HepG2 (cell line): ENCODE results near the gene HNRNPF. TPM values are rescaled to one million over a fixed set of nuclear protein-coding genes. Genes with fewer than 3 reads are reported as not detected.

Experiments used
- BCL6 ChIP-seq: IDR thresholded peaks from 2 replicates; pipeline ENCODE4 v1.6.1; 2016; ENCODE audit warnings: missing genetic modification reagents, missing compliant biosample characterization
- MED8 ChIP-seq: sonication (generic); formaldehyde crosslinking; IDR thresholded peaks from 2 replicates; pipeline ENCODE4 v1.8.1; 2023; ENCODE audit warnings: mild to moderate bottlenecking, missing genetic modification reagents; ENCODE audit not compliant: insufficient replicate concordance
- RAD51 ChIP-seq: fragments of 450-650 bp; IDR thresholded peaks from 2 replicates; pipeline ENCODE4 v1.6.1; 2016; ENCODE audit warnings: borderline replicate concordance
- TBP ChIP-seq: sonication (generic); formaldehyde crosslinking; IDR thresholded peaks from 2 replicates; pipeline ENCODE4 v1.5.0; 2020; ENCODE audit warnings: missing genetic modification reagents
- ZNF101 ChIP-seq: sonication (generic); formaldehyde crosslinking; IDR thresholded peaks from 2 replicates; pipeline ENCODE4 v1.4.0; 2020; ENCODE audit warnings: mild to moderate bottlenecking, low read depth, missing genetic modification reagents, borderline replicate concordance
- ZNF136 ChIP-seq: sonication (generic); formaldehyde crosslinking; IDR thresholded peaks from 2 replicates; pipeline ENCODE4 v1.8.1; 2022; ENCODE audit warnings: low read depth, mild to moderate bottlenecking, moderate library complexity, missing genetic modification reagents
- polyA plus RNA-seq, 8 experiments: library from polyadenylated mRNA; depleted of rRNA in 3 of 8; stranded (reverse) in 7 of 8; unstranded in 1 of 8; fragments of >200 nt; fragmentation: Illumina TruSeq in 4 of 8; extraction: Trizol in 4 of 8; gene quantifications; 2 replicates each; pipeline versions ENCODE4 v1.2.1 to v1.2.3, GENCODE V29; 2011 to 2016; ENCODE audit warnings: low read depth in 4 of 8, missing spikeins in 1 of 8, mixed read lengths in 1 of 8; ENCODE audit not compliant: insufficient read depth in 1 of 8
- total RNA-seq, 5 experiments: library from RNA; depleted of rRNA; stranded (reverse); fragments of >200 nt; fragmentation: Illumina TruSeq; extraction: Trizol; gene quantifications; 2 replicates each; pipeline ENCODE4 v1.2.3, GENCODE V29; 2016; ENCODE audit warnings: low read depth in 1 of 5
- TF ChIP-seq, protein P1 (sequence below): sonication (generic); formaldehyde crosslinking; IDR thresholded peaks from 2 replicates; pipeline ENCODE4 v1.5.0; 2020; ENCODE audit warnings: missing genetic modification reagents
- TF ChIP-seq, protein P2 (sequence below): sonication (generic); formaldehyde crosslinking; IDR thresholded peaks from 2 replicates; pipeline ENCODE4 v1.4.0; 2020; ENCODE audit warnings: missing genetic modification reagents, mild to moderate bottlenecking, borderline replicate concordance
- TF ChIP-seq, protein P3 (sequence below): sonication (generic); formaldehyde crosslinking; IDR thresholded peaks from 2 replicates; pipeline ENCODE4 v1.5.0; 2020; ENCODE audit warnings: missing genetic modification reagents
- TF ChIP-seq, protein P4 (sequence below): sonication (generic); formaldehyde crosslinking; IDR thresholded peaks from 2 replicates; pipeline ENCODE4 v1.4.0; 2020; ENCODE audit warnings: missing genetic modification reagents
- TF ChIP-seq, protein P5 (sequence below): sonication (generic); formaldehyde crosslinking; IDR thresholded peaks from 2 replicates; pipeline ENCODE4 v1.5.0; 2020; ENCODE audit warnings: mild to moderate bottlenecking, missing genetic modification reagents
- TF ChIP-seq, protein P6 (sequence below): sonication (generic); formaldehyde crosslinking; conservative IDR thresholded peaks from 2 replicates; pipeline ENCODE4 v1.4.0; 2020; ENCODE audit warnings: missing genetic modification reagents
- TF ChIP-seq, protein P7 (sequence below): sonication (generic); formaldehyde crosslinking; IDR thresholded peaks from 2 replicates; pipeline ENCODE4 v1.4.0; 2020; ENCODE audit warnings: low read depth, missing genetic modification reagents

The HNRNPF gene
- total and polyA plus RNA-seq, 2 of the 13 experiments (the other 11 are each of a cell fraction or from before 2014, with no cell fraction given), result 166 to 308 TPM

DNA sequence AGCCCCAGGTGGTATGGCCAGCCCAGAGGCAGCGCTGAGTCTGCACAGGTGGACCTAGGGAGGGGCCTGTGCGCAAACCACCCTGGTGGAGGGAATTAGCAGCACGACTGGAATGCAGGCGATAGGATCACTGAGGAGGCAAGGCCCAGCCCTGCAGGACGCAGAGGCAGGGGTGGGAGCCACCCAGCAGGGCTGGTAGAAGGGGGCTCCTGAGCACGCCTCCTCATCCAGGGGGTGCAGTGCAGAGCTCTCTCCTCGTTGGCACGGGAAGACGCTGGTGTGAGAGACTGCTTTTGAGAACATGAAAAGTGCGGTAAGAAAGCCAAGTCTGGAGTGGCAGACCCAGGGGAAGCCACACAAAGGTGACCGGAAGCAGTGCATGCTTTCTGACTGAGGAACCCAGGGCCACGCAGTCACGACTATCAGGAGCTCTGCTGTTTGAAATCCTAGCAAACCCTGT, 31.5 kb downstream of the HNRNPF start (continued):
- TF ChIP-seq, protein P1, sequence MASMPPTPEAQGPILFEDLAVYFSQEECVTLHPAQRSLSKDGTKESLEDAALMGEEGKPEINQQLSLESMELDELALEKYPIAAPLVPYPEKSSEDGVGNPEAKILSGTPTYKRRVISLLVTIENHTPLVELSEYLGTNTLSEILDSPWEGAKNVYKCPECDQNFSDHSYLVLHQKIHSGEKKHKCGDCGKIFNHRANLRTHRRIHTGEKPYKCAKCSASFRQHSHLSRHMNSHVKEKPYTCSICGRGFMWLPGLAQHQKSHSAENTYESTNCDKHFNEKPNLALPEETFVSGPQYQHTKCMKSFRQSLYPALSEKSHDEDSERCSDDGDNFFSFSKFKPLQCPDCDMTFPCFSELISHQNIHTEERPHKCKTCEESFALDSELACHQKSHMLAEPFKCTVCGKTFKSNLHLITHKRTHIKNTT (CRISPR knock-in tag), result no peak
- TF ChIP-seq TBP (CRISPR knock-in tag) (no peak), ZNF101 (CRISPR knock-in tag) (0 out of 2 replicates have a peak, but pooled peaks have one; percentile 65), ZNF136 (CRISPR knock-in tag) (no peak), BCL6 (no peak), RAD51 (no peak), MED8 (CRISPR knock-in tag) (no peak)
- TF ChIP-seq, protein P2, sequence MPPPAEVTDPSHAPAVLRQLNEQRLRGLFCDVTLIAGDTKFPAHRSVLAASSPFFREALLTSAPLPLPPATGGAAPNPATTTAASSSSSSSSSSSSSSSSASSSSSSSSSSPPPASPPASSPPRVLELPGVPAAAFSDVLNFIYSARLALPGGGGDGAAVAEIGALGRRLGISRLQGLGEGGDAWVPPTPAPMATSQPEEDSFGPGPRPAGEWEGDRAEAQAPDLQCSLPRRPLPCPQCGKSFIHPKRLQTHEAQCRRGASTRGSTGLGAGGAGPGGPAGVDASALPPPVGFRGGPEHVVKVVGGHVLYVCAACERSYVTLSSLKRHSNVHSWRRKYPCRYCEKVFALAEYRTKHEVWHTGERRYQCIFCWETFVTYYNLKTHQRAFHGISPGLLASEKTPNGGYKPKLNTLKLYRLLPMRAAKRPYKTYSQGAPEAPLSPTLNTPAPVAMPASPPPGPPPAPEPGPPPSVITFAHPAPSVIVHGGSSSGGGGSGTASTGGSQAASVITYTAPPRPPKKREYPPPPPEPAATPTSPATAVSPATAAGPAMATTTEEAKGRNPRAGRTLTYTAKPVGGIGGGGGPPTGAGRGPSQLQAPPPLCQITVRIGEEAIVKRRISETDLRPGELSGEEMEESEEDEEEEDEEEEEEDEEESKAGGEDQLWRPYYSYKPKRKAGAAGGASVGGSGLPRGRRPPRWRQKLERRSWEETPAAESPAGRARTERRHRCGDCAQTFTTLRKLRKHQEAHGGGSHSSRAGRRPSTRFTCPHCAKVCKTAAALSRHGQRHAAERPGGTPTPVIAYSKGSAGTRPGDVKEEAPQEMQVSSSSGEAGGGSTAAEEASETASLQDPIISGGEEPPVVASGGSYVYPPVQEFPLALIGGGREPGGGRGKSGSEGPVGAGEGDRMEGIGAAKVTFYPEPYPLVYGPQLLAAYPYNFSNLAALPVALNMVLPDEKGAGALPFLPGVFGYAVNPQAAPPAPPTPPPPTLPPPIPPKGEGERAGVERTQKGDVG (CRISPR knock-in tag), result no peak
- TF ChIP-seq, protein P3, sequence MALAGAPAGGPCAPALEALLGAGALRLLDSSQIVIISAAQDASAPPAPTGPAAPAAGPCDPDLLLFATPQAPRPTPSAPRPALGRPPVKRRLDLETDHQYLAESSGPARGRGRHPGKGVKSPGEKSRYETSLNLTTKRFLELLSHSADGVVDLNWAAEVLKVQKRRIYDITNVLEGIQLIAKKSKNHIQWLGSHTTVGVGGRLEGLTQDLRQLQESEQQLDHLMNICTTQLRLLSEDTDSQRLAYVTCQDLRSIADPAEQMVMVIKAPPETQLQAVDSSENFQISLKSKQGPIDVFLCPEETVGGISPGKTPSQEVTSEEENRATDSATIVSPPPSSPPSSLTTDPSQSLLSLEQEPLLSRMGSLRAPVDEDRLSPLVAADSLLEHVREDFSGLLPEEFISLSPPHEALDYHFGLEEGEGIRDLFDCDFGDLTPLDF, result no peak
- TF ChIP-seq, protein P4, sequence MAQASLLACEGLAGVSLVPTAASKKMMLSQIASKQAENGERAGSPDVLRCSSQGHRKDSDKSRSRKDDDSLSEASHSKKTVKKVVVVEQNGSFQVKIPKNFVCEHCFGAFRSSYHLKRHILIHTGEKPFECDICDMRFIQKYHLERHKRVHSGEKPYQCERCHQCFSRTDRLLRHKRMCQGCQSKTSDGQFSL (CRISPR knock-in tag), result 0 out of 2 replicates have a peak, but pooled peaks have one; percentile 25
- TF ChIP-seq, protein P5, sequence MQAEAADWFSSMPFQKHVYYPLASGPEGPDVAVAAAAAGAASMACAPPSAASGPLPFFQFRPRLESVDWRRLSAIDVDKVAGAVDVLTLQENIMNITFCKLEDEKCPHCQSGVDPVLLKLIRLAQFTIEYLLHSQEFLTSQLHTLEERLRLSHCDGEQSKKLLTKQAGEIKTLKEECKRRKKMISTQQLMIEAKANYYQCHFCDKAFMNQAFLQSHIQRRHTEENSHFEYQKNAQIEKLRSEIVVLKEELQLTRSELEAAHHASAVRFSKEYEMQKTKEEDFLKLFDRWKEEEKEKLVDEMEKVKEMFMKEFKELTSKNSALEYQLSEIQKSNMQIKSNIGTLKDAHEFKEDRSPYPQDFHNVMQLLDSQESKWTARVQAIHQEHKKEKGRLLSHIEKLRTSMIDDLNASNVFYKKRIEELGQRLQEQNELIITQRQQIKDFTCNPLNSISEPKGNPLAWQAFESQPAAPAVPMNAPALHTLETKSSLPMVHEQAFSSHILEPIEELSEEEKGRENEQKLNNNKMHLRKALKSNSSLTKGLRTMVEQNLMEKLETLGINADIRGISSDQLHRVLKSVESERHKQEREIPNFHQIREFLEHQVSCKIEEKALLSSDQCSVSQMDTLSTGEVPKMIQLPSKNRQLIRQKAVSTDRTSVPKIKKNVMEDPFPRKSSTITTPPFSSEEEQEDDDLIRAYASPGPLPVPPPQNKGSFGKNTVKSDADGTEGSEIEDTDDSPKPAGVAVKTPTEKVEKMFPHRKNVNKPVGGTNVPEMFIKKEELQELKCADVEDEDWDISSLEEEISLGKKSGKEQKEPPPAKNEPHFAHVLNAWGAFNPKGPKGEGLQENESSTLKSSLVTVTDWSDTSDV (CRISPR knock-in tag), result no peak
- TF ChIP-seq, protein P6, sequence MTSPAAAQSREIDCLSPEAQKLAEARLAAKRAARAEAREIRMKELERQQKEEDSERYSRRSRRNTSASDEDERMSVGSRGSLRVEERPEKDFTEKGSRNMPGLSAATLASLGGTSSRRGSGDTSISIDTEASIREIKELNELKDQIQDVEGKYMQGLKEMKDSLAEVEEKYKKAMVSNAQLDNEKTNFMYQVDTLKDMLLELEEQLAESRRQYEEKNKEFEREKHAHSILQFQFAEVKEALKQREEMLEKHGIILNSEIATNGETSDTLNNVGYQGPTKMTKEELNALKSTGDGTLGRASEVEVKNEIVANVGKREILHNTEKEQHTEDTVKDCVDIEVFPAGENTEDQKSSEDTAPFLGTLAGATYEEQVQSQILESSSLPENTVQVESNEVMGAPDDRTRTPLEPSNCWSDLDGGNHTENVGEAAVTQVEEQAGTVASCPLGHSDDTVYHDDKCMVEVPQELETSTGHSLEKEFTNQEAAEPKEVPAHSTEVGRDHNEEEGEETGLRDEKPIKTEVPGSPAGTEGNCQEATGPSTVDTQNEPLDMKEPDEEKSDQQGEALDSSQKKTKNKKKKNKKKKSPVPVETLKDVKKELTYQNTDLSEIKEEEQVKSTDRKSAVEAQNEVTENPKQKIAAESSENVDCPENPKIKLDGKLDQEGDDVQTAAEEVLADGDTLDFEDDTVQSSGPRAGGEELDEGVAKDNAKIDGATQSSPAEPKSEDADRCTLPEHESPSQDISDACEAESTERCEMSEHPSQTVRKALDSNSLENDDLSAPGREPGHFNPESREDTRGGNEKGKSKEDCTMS (CRISPR knock-in tag), result no peak
- TF ChIP-seq, protein P7, sequence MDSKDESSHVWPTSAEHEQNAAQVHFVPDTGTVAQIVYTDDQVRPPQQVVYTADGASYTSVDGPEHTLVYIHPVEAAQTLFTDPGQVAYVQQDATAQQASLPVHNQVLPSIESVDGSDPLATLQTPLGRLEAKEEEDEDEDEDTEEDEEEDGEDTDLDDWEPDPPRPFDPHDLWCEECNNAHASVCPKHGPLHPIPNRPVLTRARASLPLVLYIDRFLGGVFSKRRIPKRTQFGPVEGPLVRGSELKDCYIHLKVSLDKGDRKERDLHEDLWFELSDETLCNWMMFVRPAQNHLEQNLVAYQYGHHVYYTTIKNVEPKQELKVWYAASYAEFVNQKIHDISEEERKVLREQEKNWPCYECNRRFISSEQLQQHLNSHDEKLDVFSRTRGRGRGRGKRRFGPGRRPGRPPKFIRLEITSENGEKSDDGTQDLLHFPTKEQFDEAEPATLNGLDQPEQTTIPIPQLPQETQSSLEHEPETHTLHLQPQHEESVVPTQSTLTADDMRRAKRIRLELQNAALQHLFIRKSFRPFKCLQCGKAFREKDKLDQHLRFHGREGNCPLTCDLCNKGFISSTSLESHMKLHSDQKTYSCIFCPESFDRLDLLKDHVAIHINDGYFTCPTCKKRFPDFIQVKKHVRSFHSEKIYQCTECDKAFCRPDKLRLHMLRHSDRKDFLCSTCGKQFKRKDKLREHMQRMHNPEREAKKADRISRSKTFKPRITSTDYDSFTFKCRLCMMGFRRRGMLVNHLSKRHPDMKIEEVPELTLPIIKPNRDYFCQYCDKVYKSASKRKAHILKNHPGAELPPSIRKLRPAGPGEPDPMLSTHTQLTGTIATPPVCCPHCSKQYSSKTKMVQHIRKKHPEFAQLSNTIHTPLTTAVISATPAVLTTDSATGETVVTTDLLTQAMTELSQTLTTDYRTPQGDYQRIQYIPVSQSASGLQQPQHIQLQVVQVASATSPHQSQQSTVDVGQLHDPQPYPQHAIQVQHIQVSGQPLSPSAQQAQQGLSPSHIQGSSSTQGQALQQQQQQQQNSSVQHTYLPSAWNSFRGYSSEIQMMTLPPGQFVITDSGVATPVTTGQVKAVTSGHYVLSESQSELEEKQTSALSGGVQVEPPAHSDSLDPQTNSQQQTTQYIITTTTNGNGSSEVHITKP (CRISPR knock-in tag), result no peak
